HG03060 (cell line): ENCODE results near the gene SASH1.

Experiments
- ATAC-seq: cut with Tn5 transposase; IDR thresholded peaks from one replicate; pipeline ENCODE4 v1.9.1; 2021; ENCODE audit warnings: low read depth, moderate number of reproducible peaks; ENCODE audit not compliant: unreplicated experiment

The SASH1 gene

DNA sequence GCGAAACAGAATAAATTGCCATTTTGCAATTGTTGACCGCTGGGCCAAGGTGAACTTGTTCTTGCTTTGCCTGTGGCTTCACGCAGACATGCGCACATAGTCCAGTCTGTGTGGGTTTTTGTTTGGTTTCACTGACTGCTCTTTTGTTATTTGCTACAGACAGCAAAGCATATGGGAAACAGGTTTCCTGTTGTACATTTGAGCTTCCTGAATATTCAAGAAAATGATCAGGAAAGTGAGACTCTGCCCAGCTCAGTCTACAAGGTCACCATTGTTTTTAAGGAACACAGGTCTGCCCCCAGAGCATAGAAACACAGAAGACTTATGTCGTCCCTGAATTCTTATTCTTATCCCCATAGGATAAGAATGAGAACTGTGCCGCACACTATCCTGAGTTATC lies 55.6 kb downstream of the SASH1 start:
- no peak for ATAC-seq

DNA sequence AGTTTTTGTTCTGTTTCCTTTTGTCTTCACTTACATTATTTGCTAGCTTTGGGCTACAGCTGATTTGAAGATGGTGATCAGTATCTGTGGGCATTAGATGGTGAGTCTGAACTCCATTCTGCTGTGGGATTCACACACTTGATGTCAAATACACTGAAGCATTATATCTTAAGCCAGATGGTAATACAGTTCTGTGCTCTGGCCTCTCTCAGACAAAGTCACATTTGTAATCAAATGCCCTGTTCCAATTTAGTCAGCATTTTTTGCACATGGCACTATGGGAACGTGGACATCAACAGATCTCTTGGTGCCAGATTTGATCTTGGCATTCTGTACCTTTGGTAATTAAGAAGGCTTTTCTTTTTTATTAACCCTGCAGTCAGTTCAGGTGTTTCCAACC lies 56.0 kb downstream of the SASH1 start:
- ATAC-seq, result no peak

DNA sequence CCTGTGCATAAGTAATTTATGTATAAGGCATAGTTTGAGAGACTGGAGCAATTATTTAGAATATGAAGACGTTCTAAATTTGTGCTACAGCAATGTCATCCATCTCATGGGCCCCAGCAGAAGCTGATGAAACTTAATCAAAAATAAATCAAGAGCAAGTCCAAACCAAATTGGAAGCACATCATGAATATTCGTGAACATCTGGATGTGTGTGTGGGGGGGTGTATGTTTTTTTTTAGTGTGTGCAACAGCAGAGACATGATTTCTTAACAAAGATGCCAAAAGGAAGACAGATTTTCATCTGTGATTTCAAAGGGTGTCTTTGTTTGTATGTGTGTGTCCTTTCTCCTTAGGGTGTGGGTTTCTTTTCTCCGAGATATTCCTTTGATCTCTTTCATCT lies 58.9 kb downstream of the SASH1 start:
- ATAC-seq, result no peak

DNA sequence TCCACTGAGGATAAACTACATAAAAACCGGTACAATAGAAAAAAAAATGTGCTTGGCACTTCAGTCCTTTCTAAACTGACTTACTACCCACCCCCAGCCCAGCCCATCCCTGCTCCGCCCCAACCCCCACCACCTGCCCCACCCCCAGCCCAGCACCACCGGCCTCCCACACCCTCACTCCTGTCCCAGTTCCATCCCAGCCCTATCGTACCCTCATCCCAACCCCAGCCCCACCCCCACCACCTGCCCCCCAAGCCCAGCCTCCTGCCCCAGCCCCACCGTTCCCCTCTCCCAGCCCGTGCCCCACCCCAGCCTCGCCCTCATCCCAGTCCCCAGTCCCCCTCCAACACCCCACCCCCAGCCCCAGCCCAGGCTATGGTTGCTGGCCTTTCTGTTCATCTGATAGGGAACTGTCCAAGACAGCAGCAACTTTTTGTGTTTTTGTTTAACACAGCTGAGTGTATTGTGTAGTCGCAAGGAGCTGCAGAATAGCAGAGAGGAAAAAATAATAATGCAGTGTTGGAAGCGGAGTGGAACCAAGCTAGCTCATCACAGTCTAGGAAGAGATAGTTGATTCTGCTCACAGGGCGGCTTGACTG lies 61.9 kb downstream of the SASH1 start:
- ATAC-seq, result no peak

DNA sequence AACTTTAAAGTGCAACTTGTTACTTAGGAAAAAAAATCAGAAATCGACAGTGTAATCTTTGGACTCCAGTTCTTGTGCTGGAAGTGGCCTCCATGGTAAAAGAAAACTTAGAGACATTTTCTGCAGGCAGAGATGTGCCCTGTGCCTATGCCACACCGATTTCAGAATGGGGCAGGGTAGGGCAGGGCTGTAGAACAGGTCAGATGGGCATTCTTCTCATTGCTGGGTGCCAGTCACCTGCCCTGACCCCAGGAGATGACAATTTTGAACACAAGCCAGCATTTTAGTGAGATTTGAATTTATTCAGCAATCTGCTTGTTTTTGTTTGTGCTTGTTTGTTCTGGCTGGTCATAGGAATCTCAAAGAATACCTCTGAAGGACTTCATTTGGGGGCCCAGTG lies 63.3 kb downstream of the SASH1 start:
- no peak for ATAC-seq

DNA sequence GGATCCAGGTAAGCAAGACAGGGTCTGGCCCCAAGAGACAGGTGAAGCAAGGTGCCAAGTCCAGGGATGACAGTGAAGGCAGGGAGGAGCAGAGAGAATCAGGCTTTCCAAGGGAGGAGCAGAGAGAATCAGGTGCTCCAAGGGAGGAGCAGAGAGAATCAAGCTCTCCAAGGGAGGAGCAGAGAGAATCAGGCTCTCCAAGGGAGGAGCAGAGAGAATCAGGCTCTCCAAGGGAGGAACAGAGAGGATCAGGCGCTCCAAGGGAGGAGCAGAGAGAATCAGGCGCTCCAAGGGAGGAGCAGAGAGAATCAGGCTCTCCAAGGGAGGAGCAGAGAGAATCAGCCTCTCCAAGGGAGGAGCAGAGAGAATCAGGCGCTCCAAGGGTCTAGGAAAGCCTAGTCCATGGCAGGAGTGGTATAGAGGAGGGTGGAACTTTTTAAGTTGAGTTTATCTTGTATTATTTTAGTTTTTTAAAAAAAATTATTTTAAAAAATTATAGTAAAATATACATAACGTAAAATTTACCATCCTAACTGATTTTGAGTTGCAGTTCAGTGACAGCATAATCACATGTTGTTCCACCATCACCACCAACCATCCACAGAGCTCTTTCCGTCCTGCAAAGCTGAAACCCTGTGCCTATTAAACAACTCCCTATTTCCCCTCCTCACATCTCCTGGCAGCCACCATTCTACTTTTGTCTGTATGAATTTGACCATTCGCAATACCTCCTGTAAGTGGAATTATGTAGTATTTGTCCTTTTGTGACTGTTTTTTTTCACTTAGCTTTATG lies 64.1 kb downstream of the SASH1 start:
- ATAC-seq, result no peak

DNA sequence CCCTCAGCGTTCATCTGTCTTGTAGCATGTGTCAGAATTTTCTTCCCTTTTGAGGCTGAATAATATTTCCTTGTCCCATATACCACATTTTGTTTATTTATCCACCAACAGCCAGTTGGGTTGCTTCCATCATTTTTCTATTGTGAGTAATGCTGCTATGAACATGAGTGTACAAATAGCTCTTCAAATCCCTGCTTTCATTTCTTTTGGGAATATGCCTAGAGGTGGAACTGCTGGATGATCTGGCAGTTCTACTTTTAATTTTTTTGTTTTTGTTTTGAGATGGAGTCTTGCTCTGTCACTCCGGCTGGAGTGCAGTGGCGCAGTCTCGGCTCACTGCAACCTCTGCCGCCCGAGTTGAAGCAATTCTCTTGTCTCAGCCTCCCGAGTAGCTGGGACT lies 64.7 kb downstream of the SASH1 start:
- no peak for ATAC-seq

DNA sequence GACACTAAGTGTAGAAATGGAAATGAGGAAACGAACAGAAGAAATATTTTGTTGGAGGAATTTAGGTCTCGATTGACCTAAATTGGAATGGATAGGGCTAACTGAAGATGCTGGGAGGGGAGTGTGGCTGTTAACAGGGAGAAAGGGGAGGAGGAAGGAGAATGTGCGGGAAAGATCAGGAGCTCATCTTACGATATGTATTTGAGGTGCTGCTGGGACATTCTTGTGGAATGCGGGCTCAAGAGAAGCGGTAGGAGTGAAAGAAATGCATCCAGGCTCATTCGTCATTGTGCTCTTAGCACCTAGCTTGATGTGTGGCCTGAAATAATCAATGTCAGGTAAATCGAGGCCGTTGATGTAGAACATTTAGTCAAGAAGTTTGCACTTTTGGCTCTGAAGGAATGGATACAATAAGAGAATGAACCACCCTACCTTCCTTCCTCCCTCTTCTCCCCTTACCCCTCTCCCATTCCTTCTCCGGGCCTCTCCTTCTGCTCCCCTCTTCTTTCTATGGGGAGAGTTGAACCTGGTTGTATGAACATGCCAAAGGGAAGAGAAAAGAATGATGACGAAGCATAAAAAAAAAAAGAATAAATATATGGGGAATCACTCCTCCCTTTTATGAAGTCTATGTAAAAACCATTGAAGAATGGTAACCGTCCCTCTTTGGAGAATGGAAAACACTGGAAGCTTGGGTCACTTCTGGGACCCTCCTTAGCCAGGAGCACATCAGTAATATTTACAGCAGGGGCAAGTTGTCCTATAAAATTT lies 70.9 kb downstream of the SASH1 start:
- no peak for ATAC-seq

DNA sequence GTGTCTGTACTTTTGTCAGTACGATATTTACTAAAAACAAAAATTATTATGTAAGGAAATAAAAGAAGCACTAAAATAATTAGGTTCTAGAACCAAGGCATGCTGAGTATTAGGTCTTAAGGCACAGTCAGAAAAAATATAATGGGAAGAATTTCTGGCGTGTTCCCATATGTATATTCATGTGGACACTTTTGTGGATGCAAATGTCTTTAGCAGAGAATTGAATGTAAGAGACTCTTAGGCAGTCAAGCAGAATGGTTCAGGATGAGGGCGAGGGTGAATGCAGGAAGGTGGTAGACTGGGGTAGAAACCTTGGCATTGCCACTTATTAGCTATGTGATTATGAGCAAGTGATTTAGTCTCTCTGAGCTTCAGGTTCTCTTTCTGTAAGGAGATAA lies 71.5 kb downstream of the SASH1 start:
- ATAC-seq, result no peak

DNA sequence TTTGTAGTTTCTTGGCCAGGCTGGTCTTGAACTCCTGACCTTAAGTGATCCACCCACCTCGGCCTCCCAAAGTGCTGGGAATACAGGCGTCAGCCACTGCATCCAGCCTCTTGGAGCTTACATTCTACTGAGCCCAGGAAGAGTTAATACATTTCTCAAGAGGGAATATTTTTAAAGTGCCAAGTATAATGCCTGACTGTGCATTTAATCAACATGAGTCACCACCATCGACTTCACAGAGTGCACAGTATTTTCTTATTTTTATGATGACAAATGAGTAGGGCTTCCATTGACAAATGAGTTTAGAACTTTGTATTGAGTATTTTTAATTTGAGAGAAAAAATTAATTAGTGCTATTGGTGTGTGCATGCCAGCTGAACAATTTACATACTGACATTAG lies 72.2 kb downstream of the SASH1 start:
- no peak for ATAC-seq

DNA sequence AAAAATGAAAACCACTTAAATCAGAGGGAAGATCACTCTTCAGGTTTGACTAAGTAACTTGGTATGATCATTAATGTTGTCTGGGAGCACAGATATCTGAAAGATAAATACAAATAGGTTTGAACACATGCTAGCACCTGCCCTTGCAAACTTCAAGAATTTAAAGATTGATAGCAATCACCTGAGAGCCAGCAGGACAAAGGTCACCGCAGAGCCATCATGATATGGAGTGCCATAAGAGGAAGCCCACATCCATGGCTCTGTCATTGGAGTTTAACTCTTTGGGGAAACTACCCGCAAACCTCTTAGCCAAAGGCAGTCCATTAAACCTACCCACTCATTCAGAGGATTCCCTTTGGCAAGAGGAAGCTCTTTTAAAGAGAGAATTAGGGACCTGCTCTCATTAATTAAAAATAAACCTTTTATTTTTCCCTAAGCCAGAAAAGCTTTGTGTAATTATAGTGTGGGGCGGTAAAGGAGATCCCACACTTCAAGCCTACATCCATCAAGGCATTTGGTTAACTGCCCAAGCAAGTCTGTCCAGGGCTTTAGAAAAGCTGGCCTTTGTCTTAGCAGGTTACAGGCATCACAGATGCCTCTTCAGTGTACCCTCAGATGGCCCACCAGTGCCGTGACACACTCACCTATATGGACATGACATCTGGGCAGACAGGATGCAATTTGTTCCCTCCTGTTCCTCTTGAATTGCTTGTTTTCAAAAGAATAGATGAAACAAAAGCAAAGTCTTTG lies 73.0 kb downstream of the SASH1 start:
- no peak for ATAC-seq

DNA sequence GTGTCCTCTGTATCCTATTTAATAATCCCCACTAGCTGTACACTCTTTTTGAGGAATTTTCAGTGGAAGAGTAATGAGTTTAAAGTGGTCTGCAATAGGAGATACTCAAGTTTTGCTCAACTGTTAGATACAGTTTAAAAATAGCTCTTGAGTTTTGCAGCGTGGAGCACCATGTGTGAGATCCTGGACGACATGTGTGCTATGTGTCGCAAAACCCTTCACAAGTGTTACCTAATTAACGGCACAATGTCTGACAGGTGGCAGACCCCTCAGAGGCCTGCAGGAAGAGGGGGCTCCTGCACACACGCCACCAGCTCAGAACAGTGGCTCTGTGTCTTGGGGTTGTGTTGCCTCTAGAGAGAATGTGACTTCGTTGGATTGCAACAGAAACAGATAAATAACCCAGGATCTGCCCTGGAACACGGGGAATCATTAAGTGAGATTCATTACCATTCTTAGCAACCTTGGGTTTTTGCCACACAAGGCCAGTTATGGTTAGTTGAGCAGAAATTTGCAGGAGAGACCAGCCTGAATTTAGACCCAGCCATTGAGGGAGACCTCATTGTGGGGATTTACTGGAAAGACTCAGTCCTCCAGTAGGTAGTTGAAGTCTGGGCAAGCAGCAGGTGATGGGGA lies 73.8 kb downstream of the SASH1 start:
- no peak for ATAC-seq

DNA sequence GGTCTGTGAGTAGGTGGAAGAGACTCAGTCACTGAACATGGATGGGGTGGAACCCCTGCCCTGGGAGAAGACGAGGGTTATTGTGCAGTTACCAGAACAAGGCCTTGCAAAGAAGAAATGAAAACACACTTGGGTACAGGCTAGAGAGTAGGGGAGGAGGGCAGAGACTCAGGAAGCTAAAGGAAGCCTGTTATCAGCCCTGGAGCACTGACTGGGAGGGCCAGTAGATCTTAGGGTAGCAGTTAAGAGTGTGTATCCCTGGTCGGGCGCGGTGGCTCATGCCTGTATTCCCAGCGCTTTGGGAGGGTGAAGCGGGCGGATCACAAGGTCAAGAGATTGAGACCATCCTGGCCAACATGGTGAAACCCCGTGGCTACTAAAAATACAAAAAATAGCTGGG lies 74.4 kb downstream of the SASH1 start:
- ATAC-seq, result no peak

DNA sequence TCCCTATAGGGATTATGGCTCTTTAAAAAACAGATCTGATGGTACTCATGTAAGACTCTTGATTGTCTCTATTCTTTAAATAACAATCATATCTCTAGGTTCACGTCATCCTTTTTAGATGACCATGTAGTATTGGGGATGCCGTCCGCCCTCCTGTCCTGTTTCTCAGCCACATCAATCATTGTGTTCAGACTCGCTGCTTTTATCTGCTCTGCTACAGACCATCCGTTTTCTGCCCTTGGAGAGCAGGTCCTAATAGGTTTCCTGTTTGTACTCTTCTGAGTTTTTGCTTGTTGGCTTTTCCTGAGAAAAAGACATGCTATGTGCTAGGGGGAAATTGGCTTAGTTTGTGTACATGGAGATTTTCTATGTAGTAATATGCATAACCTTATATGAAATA lies 76.8 kb downstream of the SASH1 start:
- ATAC-seq, result no peak

DNA sequence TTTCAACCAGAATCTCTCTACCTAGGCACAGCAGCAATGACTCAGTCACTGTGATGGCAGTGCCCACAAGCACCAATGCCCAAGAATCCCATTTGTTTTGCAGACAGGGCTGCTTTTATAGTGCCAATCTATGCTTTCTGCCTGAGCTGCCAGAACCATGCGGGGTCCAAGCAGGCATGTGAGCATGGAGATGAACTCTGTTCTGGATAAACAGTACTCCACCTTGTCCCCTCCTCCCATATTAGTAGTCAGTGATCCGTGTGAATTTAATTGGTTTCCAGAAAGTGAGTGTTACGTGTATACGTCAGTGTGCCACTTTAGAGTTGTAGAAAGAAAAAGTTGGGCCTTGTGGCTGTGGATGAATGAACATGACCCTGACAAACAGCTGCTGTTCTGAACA lies 79.4 kb downstream of the SASH1 start:
- ATAC-seq, result no peak

DNA sequence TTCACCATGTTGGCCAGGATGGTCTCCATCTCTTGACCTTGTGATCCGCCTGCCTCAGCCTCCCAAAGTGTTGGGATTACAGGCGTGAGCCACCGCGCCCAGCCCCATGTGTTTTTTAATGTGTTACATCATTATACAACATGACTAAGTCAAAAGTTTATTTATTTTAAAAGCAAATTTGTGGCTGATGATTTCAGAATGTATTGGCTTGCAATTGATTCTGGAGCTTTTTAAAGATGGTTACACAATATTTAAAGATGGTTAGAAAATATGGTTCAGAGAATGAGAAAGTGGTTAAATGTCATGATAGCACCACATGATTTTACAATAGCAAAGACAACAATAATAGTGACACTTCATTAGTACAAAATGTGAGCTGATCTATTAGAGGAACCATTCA lies 80.5 kb downstream of the SASH1 start:
- ATAC-seq, result no peak

DNA sequence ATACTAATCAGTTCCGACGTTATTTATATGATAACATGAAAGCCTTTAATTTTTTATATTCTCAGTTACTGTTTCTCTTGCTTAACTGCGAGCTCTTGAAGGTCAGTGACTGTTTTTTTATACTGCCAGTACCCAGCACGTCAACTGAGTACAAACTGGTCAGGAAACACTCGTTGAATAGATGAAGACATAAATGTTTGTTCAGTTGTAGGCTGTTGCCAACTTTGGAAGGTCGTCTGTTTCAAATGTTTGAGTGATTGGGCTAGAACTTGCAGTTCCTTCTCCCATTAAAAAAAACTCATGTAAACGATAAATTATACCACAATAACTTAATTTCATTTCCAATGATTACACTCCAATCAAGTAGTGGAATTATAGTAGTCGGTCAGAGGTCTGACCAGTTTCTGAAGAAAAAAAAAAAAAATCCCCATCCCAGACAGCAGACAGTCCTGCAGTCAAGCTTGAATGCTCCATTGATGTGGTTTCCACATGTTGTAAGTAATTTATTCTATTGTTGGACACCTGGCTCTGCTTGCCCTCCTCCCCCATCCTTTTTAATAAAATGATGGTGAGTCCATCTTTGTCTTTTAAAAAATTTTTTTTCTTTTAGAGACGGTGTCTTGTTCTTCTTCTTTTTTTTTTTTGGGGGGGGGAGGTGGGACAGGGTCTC lies 81.1 kb downstream of the SASH1 start:
- no peak for ATAC-seq

DNA sequence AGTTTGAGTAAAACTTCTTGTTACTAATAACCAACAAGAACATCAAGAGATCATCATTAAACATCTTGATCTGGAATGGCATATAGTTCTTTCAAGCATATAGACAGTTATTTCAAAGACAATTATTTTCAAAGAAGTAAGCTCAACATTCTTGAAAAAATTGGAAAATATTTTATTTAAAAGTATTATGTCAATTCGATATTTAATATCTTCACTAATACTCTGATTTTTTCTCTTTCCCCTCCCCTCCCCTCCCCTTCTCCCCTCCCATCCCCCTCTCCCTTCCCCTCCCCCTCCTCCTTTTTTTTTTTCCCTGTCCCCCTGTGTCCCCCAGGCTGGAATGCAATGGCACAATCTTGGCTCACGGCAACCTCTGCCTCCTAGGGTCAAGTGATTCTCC lies 82.8 kb downstream of the SASH1 start:
- no peak for ATAC-seq

DNA sequence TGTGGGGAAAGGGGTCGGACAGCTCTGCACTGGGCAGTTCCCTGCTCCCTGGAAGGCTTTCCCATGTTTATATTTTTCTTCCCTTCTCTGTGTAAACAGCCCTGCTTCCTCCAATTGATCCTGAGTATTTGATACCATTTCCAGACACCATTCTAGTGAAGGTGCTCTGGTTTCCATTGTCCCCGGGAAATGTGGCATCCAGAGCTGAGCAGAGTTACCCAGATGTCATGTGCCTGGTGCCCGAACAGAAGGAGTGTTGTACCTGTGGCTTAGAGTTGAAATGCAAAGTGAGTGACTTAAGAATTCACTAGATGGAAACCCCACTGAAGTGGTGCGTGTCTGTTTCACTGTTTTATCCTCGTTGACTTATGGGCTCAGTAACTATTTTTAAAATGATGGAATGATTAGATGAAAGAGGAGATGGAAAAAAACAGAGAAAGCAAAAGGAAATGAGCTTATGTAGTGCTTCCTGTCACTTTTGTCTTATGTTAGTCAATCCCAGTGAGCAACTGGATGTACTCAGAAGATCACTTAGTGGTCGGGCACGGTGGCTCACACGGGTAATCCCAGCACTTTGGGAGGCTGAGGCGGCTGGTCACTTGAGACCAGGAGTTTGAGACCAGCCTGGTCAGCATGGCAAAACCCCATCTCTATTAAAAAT lies 83.8 kb downstream of the SASH1 start:
- no peak for ATAC-seq

DNA sequence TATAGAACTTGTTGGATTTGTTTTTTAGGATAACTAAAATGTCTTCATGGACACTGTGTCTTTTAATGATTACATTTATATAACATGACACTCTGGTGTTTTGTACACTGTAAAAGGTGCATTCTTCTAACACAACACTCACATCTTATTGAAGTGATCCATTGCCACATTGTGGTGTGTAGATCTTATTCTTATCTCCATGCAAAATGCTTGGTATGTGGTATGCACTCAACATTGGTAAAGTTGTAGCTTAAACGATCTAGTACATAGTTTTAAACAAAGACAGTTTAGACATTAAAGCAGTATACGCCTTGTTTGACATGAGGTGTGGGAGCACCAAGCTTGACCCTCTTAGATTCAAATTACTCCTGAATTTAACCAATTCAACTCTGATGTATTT lies 84.7 kb downstream of the SASH1 start:
- no peak for ATAC-seq
